Common myeloid progenitor, CD34-positive (primary cell): ENCODE measurements around the gene ITIH1.

Source experiments
- CTCF ChIA-PET: fragments of 350-600 bp; sonication (Branson Sonifier 250); formaldehyde crosslinking; loops from one replicate; lab custom pipeline; 2021; ENCODE audit warnings: antibody characterized with exemption; lab: Charles Lee
- POLR2A ChIA-PET: fragments of 350-600 bp; sonication (Branson Sonifier 250); formaldehyde crosslinking; loops from one replicate; lab custom pipeline; 2021; ENCODE audit warnings: antibody characterized with exemption; lab: Charles Lee
- DNase-seq, 3 donors: peaks; one replicate each; pipeline versions ENCODE4 v3.0.0 to v3.0.0-alpha.2; 2013
- H3K27ac ChIP-seq, 2 experiments: 1 replicate in 1 of 2; 2 replicates in 1 of 2; pipeline ENCODE4 v1.7.0; 2013; ENCODE audit warnings: inconsistent platforms in 2 of 2, low read length in 2 of 2, mild to moderate bottlenecking in 2 of 2, low read depth in 1 of 2, moderate library complexity in 1 of 2; ENCODE audit not compliant: severe bottlenecking in 2 of 2, insufficient read depth in 1 of 2, poor library complexity in 1 of 2
- H3K27me3 ChIP-seq, 5 experiments: replicated peaks in 2 of 5; 1 replicate in 3 of 5; 2 replicates in 2 of 5; pipeline versions ENCODE4 v1.6.1 to v1.7.0; 2013; ENCODE audit warnings: low read length in 4 of 5, mild to moderate bottlenecking in 2 of 5, moderate library complexity in 2 of 5, inconsistent platforms in 1 of 5; ENCODE audit not compliant: insufficient read depth in 5 of 5, control insufficient read depth in 4 of 5
- H3K36me3 ChIP-seq, 4 experiments: 1 replicate in 2 of 4; 2 replicates in 2 of 4; pipeline versions ENCODE4 v1.6.1 to v1.7.0; 2013; ENCODE audit warnings: low read length in 3 of 4, control low read depth in 1 of 4, mild to moderate bottlenecking in 1 of 4; ENCODE audit not compliant: control insufficient read depth in 4 of 4, insufficient read depth in 4 of 4
- H3K4me1 ChIP-seq, 4 experiments: 1 replicate in 3 of 4; 2 replicates in 1 of 4; pipeline versions ENCODE4 v1.6.1 to v1.7.1; 2013; ENCODE audit warnings: low read length in 3 of 4, mild to moderate bottlenecking in 3 of 4, control low read depth in 1 of 4, inconsistent platforms in 1 of 4, moderate library complexity in 1 of 4; ENCODE audit not compliant: control insufficient read depth in 4 of 4, insufficient read depth in 4 of 4; ENCODE audit errors: control extremely low read depth in 1 of 4
- H3K4me3 ChIP-seq, 7 experiments: 1 replicate in 4 of 7; 2 replicates in 3 of 7; pipeline versions ENCODE4 v1.5.1 to v1.7.0; 2013; ENCODE audit warnings: mild to moderate bottlenecking in 7 of 7, low read length in 6 of 7, moderate library complexity in 6 of 7, inconsistent platforms in 2 of 7, low read depth in 2 of 7, control low read depth in 1 of 7; ENCODE audit not compliant: insufficient read depth in 4 of 7, control insufficient read depth in 1 of 7; ENCODE audit errors: extremely low read depth in 1 of 7
- H3K9me3 ChIP-seq, 5 experiments: 1 replicate in 4 of 5; 2 replicates in 1 of 5; pipeline versions ENCODE4 v1.6.1 to v1.7.1; 2013; ENCODE audit warnings: low read length in 4 of 5, mild to moderate bottlenecking in 2 of 5, inconsistent platforms in 1 of 5, low read depth in 1 of 5, moderate library complexity in 1 of 5; ENCODE audit not compliant: control insufficient read depth in 4 of 5, insufficient read depth in 2 of 5; ENCODE audit errors: control extremely low read depth in 1 of 5
- WGBS: methylation state at CpG from one replicate; pipeline ENCODE4 v1.1.5; 2013; ENCODE audit not compliant: insufficient coverage; 5-methylcytosine and 5-hydroxymethylcytosine counted together

Gene ITIH1

DNA sequence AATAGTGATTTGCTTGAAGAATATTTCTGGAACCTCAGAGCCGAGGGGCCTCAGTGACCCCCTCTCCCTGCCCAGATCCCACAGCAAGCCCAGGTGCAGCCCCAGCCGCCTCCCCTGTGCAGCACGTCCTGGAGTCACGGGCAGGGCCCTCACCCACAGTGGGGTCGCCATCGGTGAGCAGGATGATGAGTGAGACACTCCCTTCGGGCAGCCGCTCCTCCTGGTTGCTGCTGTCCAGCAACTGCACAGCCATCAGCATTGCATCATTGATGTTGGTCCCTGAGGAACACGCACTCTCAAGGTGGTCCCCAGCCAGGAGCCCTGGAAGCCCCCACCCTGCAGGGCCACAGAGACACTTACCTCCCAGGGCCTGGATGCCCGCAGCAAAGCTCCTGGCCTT is 46.6 kb downstream of the ITIH1 start:
- Histone ChIP-seq H3K27me3 (no peaks in the 10 kb centered on the region), H3K27ac (no peak overlapping the region), H3K9me3 (no peaks in the 10 kb centered on the region), H3K36me3 (peaks cover 0 to 6% (median under 1%) of the 10 kb centered on the region in 4 experiments), H3K4me3 (no peak overlapping the region), H3K4me1 (no peaks in the 10 kb centered on the region)
- DNase-seq: no peak
- WGBS: 94% methylated on average over 10 of the region's 10 CpGs
- ChIA-PET CTCF (no interaction called here), POLR2A (no interaction called here)

DNA sequence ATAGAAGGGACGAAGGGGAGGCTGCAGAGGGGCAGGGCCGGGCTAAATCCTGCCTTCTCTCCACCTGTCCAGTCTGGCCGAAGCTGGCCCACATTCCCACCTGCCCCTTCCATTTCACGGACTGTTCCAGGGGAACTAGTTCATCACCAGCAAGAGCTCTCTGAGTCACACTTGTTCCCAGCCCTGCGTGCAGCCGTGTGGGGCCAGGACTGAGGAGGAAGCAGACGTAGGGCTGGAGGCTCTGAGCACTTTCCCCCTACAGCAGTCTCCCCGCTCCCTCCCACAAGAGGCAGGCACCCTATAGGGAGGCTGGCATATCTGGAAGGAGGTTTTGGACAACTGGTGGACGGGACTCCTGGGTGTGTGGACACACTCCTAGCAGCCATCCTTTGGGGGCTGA is 50.0 kb downstream of the ITIH1 start:
- ChIA-PET POLR2A (no interaction called here), CTCF (interaction anchor here (0.8 kb wide), 1 partner anchor 51 kb away, joined by 3 read pairs; no protein-coding TSS in a partner anchor)
- peaks cover 0 to 3% (median 0%) of the 10 kb centered on the region in 4 experiments for H3K4me1 ChIP-seq
- 86% methylated on average over 5 of the region's 9 CpGs for WGBS
- H3K36me3 ChIP-seq: peaks cover 0 to 6% (median under 1%) of the 10 kb centered on the region in 4 experiments
- no peaks in the 10 kb centered on the region for H3K27me3 ChIP-seq
- no peak for DNase-seq
- no peaks in the 10 kb centered on the region for H3K9me3 ChIP-seq
- no peak overlapping the region for H3K27ac ChIP-seq
- H3K4me3 ChIP-seq: no peak overlapping the region

DNA sequence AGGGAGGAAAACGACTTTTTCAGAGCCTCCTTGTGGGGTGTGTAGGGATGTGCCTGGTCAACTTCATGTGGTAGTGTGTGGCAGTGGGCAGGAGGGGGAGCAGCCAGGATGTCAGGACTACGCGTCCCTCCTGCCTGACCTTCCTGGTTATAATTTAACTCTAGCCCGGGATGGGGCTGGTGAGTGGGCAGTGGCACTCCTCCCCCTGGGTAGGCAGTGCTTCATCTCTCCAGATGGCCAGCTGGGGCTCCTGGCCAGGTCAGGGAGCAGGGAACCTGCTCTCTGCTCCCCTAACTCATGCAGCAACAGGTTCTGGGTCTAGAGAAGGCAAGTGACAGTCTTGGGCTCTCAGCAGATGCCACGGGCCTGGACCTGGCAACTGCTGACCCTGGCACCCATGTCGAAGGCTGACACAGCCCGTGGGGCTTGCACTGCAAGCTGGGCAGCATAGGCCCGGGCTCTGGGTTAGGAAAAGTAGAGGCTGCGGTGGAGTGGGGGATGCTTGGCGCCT is 50.5 kb downstream of the ITIH1 start:
- Histone ChIP-seq H3K36me3 (peaks cover 0 to 6% (median under 1%) of the 10 kb centered on the region in 4 experiments), H3K9me3 (no peaks in the 10 kb centered on the region), H3K27me3 (no peaks in the 10 kb centered on the region), H3K4me1 (peaks cover 0 to 3% (median 0%) of the 10 kb centered on the region in 4 experiments), H3K27ac (no peak overlapping the region), H3K4me3 (no peak overlapping the region)
- POLR2A ChIA-PET: no interaction called here
- DNase-seq: no peak
- CTCF ChIA-PET: interaction anchor here (0.8 to 1.8 kb wide), 2 partner anchors 17 to 52 kb away, joined by 3 to 6 read pairs; no protein-coding TSS in a partner anchor
- 94% methylated on average over 7 of the region's 10 CpGs for WGBS

DNA sequence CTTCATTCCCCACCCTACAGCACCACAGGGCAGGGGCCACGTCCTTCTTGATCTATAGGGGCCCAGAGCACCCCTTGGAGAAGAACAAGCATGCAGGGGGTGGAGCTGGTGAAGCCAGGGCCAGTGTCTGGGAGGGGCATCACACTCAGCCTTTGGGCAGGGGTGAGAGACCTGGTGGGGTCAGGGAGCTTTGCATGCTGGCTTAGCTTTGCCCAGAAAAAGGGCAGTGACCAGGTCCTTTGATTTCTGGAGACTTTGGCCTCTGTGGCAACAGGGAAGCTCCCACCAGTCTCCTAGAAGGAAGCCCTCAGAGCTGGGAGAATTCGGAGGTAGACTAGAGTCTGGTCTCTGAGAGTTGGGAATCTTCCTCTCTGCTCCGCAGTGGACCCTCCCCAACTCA is 52.1 kb downstream of the ITIH1 start:
- ChIA-PET CTCF (interaction anchor here (0.8 to 1.8 kb wide), 4 partner anchors 8 to 27 kb away, joined by 3 to 6 read pairs (median 3); no protein-coding TSS in a partner anchor), POLR2A (no interaction called here)
- H3K4me1 ChIP-seq: peaks cover 0 to 3% (median 0%) of the 10 kb centered on the region in 4 experiments
- H3K9me3 ChIP-seq: no peaks in the 10 kb centered on the region
- H3K27ac ChIP-seq: no peak overlapping the region
- no peak for DNase-seq
- WGBS: 100% methylated on average over 2 of the region's 3 CpGs
- no peaks in the 10 kb centered on the region for H3K27me3 ChIP-seq
- no peak overlapping the region for H3K4me3 ChIP-seq
- no peaks in the 10 kb centered on the region for H3K36me3 ChIP-seq

DNA sequence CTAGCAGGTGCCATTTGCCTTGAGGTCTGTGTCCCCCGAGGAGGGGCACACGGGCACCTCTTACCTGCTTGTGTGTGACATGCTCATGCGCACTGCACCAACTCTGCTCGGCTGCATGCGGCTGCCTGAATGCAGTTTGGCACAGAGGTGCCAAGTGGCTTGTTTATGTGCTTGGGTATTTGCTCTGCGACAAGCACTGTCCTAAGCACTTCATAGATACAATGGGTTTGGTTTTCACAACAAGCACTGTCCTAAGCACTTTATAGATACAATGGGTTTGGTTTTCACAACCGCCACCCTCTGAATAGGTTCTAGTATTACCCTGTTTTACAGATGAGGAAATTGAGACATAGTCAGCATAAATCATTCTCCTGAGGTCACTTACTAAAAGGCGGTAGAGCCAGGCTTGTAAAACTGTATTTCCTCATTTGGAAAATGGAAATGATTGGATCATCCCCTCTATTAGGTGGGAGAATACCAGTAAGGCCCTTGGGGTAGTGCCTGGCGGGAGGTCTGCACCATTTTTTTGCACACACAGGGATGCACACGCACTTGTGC is 52.6 kb downstream of the ITIH1 start:
- ChIA-PET CTCF (interaction anchor here (1.0 to 1.8 kb wide), 2 partner anchors 9 to 15 kb away, joined by 3 to 6 read pairs; no protein-coding TSS in a partner anchor), POLR2A (no interaction called here)
- DNase-seq: no peak

DNA sequence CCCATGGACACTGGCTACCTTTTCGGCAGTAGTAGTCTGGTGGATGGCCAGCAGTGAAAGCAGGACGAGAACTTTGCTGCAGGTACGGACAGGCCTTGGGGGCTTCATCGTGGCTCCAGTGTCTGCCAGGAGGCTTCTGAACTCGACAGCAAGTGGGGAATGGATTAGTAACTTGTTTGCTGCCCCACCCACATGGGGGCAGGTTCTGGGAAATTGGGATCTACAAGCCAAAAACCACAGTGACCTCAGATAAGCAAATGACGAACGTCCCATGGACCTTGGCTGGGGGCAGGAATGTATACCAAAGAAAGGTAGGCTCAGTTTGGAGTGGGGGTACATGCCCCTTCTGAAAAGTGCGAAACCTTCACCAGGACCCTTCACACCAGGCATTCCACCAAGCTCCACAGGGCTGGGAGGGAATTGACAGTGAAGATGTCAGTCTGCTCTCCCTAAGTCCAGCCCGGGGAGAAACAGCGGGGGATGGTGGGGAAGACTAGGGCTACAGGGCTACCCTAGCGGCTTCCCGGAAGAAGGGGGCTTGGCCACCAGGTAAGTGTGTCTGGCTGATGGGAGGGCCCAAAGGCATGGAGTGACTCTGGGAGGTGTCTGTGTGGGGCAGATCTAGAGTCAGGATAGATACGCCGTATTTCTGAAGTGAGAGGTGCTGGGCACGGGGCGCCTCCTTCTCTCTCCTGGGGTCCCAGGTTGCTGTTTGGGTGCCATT is 53.3 kb downstream of the ITIH1 start, which contains the start of gene ITIH4:
ITIH4 (minus strand) TSS at position 138 of the 724 bp plus-strand sequence; CDS start at position 108, 30 bp downstream.
- peaks cover 0 to 9% (median 1%) of the 10 kb centered on the region in 4 experiments for H3K36me3 ChIP-seq
- H3K4me1 ChIP-seq: peaks cover 0 to 3% (median 0%) of the 10 kb centered on the region in 4 experiments
- CTCF ChIA-PET: interaction anchor here (1.0 kb wide), 1 partner anchor 10 kb away, joined by 3 read pairs; no protein-coding TSS in a partner anchor
- H3K27me3 ChIP-seq: no peaks in the 10 kb centered on the region
- H3K4me3 ChIP-seq: no peak within 1 kb of the TSS
- no peak within 1 kb of the TSS for H3K27ac ChIP-seq
- POLR2A ChIA-PET: no interaction called here
- DNase-seq: no peak
- no peaks in the 10 kb centered on the region for H3K9me3 ChIP-seq
- 100% methylated on average over 9 of the region's 16 CpGs for WGBS

More for the DNA sequence above, 52.6 kb downstream of the ITIH1 start:
- WGBS: 93% methylated on average over 8 of the region's 10 CpGs
- Histone ChIP-seq H3K4me3 (no peak overlapping the region), H3K27me3 (no peaks in the 10 kb centered on the region), H3K36me3 (peaks cover 0 to 3% (median 0%) of the 10 kb centered on the region in 4 experiments), H3K27ac (no peak overlapping the region), H3K9me3 (no peaks in the 10 kb centered on the region), H3K4me1 (peaks cover 0 to 3% (median 0%) of the 10 kb centered on the region in 4 experiments)
